Esophagus (tissue), 2 donors: ENCODE measurements around the gene ARID1B. TPM values are rescaled to one million over a fixed set of nuclear protein-coding genes. Genes with fewer than 3 reads are reported as not detected.

Source experiments
- H3K27ac ChIP-seq, 2 donors: one replicate each; pipeline ENCODE4 v1.5.1; 2013; ENCODE audit warnings: low read depth in 2 of 2, mild to moderate bottlenecking in 2 of 2, inconsistent platforms in 1 of 2, low read length in 1 of 2, moderate library complexity in 1 of 2
- H3K27me3 ChIP-seq, 2 donors: one replicate each; pipeline ENCODE4 v1.6.1; 2013; ENCODE audit warnings: low read length in 2 of 2, control low read depth in 1 of 2, mild to moderate bottlenecking in 1 of 2; ENCODE audit not compliant: insufficient read depth in 2 of 2, control insufficient read depth in 1 of 2
- H3K36me3 ChIP-seq, 2 donors: one replicate each; pipeline ENCODE4 v1.6.1; 2013; ENCODE audit warnings: low read length in 1 of 2; ENCODE audit not compliant: control insufficient read depth in 2 of 2, insufficient read depth in 2 of 2
- H3K4me1 ChIP-seq, 2 donors: one replicate each; pipeline ENCODE4 v1.6.1; 2013; ENCODE audit warnings: low read length in 1 of 2; ENCODE audit not compliant: control insufficient read depth in 2 of 2, insufficient read depth in 2 of 2
- H3K4me3 ChIP-seq, 2 donors: one replicate each; pipeline ENCODE4 v1.5.1; 2013; ENCODE audit warnings: low read length in 2 of 2, mild to moderate bottlenecking in 2 of 2, low read depth in 1 of 2, moderate library complexity in 1 of 2
- H3K9me3 ChIP-seq, 2 donors: one replicate each; pipeline ENCODE4 v1.6.1; 2013; ENCODE audit warnings: mild to moderate bottlenecking in 2 of 2, low read depth in 1 of 2, low read length in 1 of 2, moderate library complexity in 1 of 2; ENCODE audit not compliant: control insufficient read depth in 2 of 2, insufficient read depth in 1 of 2
- WGBS, 2 donors: extraction: QIAGEN DNeasy Blood & Tissue Kit; methylation state at CpG; one replicate each; pipeline ENCODE4 v1.1.7; 2013; 5-methylcytosine and 5-hydroxymethylcytosine counted together
- polyA plus RNA-seq, 2 donors: library from polyadenylated mRNA; stranded (reverse); fragments of 200-250 nt; gene quantifications; one replicate each; pipeline ENCODE4 v1.2.3, GENCODE V29; 2013
- donor health status: healthy with polysubstance abuse.
- donor health status: Bipolar disorder and iron deficiency.

ARID1B gene
- polyA plus RNA-seq, 2 donors: 15.9 to 16.1 TPM

GRCh38 chr6:156914181-156914580 is 137.0 kb downstream of the ARID1B start:
- H3K36me3 ChIP-seq: no peaks in the 10 kb centered on the region
- peaks cover 0 to 2% of the 10 kb centered on the region in 2 donors for H3K4me1 ChIP-seq
- H3K9me3 ChIP-seq: no peaks in the 10 kb centered on the region
- WGBS, 2 donors: 91 to 96% methylated on average over 7 of the region's 7 CpGs
- H3K4me3 ChIP-seq: no peak overlapping the region
- H3K27me3 ChIP-seq: no peaks in the 10 kb centered on the region
- H3K27ac ChIP-seq: no peak overlapping the region

- no peaks in the 10 kb centered on the region for H3K27me3 ChIP-seq
- H3K4me1 ChIP-seq: no peaks in the 10 kb centered on the region
- H3K9me3 ChIP-seq: no peaks in the 10 kb centered on the region
- no peak overlapping the region for H3K4me3 ChIP-seq
- no peaks in the 10 kb centered on the region for H3K36me3 ChIP-seq
- WGBS, 2 donors: 70 to 71% methylated on average over 11 of the region's 11 CpGs
- no peak overlapping the region for H3K27ac ChIP-seq
These were observed 139.1 kb downstream of the ARID1B start for GRCh38 chr6:156916130-156916801.

GRCh38 chr6:156917213-156917612 is 140.0 kb downstream of the ARID1B start:
- Histone ChIP-seq H3K36me3 (no peaks in the 10 kb centered on the region), H3K4me3 (no peak overlapping the region), H3K9me3 (no peaks in the 10 kb centered on the region), H3K4me1 (no peaks in the 10 kb centered on the region), H3K27ac (no peak overlapping the region), H3K27me3 (no peaks in the 10 kb centered on the region)
- WGBS, 2 donors: 85 to 90% methylated on average over 5 of the region's 5 CpGs

DNA sequence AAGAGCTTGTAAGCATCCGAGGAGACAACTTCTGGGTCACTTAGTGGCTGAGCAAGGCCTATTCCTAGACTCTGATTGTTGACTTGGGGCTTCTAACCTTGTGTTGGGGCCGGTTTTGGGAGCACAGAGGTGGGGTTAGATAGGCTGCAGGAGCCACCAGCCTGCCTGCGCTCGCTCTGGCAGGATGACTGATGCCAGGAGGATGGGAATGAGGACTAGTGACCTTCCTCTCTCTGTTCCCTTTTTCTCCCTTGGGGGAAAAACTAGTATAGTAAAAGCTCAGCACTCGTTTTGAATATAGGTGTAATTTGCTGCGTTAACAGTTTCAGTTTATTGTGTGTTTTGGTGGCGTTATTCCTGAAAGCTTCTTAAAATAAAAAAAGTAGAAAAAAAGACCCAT is 141.5 kb downstream of the ARID1B start:
- WGBS, 2 donors: 61 to 72% methylated on average over 7 of the region's 7 CpGs
- H3K4me1 ChIP-seq: no peaks in the 10 kb centered on the region
- H3K36me3 ChIP-seq: no peaks in the 10 kb centered on the region
- H3K27ac ChIP-seq: peak overlapping the region in 1 of 2 donors; percentile 27
- H3K4me3 ChIP-seq: no peak overlapping the region
- H3K9me3 ChIP-seq: no peaks in the 10 kb centered on the region
- H3K27me3 ChIP-seq: no peaks in the 10 kb centered on the region

- 98 to 100% methylated on average over 2 of the region's 2 CpGs for WGBS, 2 donors
- H3K27me3 ChIP-seq: no peaks in the 10 kb centered on the region
- no peak overlapping the region for H3K27ac ChIP-seq
These were observed 142.2 kb downstream of the ARID1B start for GRCh38 chr6:156919370-156919769.

GRCh38 chr6:156919814-156920369 is 142.7 kb downstream of the ARID1B start:
- H3K4me3 ChIP-seq: no peak overlapping the region
- H3K9me3 ChIP-seq: no peaks in the 10 kb centered on the region
- H3K27ac ChIP-seq: no peak overlapping the region
- no peaks in the 10 kb centered on the region for H3K27me3 ChIP-seq
- H3K36me3 ChIP-seq: no peaks in the 10 kb centered on the region
- no peaks in the 10 kb centered on the region for H3K4me1 ChIP-seq
- WGBS, 2 donors: 86 to 90% methylated on average over 5 of the region's 5 CpGs

More at GRCh38 chr6:156919370-156919769, 142.2 kb downstream of the ARID1B start:
- H3K4me3 ChIP-seq: no peak overlapping the region
- H3K4me1 ChIP-seq: no peaks in the 10 kb centered on the region
- H3K36me3 ChIP-seq: no peaks in the 10 kb centered on the region
- H3K9me3 ChIP-seq: no peaks in the 10 kb centered on the region

GRCh38 chr6:156924246-156924645 is 147.1 kb downstream of the ARID1B start:
- H3K36me3 ChIP-seq: no peaks in the 10 kb centered on the region
- no peaks in the 10 kb centered on the region for H3K9me3 ChIP-seq
- WGBS, 2 donors: 80 to 85% methylated on average over 4 of the region's 4 CpGs
- no peaks in the 10 kb centered on the region for H3K27me3 ChIP-seq
- H3K4me3 ChIP-seq: no peak overlapping the region
- no peak overlapping the region for H3K27ac ChIP-seq
- peaks cover 0 to 7% of the 10 kb centered on the region in 2 donors for H3K4me1 ChIP-seq

DNA sequence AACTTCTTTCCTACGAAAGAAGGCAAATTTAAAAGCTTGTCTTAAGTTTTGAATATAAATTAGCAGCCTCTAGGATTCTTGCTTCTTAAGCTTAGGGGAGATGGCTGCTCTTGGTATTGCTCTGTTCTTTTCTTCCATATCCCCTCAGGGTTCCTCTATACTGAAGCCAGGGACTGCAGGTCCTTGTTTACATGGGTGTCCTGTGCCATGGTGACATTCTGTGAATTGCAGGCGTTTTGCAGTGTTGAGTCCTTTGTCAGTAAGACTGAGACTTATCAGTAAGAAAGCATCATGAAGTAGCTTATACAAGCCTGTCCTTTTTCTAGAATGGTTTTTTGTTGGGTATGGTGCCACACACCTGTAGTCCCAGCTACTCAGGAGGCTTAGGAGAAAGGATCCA is 147.8 kb downstream of the ARID1B start:
- Histone ChIP-seq H3K27ac (no peak overlapping the region), H3K9me3 (no peaks in the 10 kb centered on the region), H3K4me1 (peaks cover 0 to 7% of the 10 kb centered on the region in 2 donors), H3K4me3 (no peak overlapping the region), H3K27me3 (no peaks in the 10 kb centered on the region), H3K36me3 (no peaks in the 10 kb centered on the region)
- WGBS, 2 donors: 86 to 91% methylated on average over 2 of the region's 2 CpGs

DNA sequence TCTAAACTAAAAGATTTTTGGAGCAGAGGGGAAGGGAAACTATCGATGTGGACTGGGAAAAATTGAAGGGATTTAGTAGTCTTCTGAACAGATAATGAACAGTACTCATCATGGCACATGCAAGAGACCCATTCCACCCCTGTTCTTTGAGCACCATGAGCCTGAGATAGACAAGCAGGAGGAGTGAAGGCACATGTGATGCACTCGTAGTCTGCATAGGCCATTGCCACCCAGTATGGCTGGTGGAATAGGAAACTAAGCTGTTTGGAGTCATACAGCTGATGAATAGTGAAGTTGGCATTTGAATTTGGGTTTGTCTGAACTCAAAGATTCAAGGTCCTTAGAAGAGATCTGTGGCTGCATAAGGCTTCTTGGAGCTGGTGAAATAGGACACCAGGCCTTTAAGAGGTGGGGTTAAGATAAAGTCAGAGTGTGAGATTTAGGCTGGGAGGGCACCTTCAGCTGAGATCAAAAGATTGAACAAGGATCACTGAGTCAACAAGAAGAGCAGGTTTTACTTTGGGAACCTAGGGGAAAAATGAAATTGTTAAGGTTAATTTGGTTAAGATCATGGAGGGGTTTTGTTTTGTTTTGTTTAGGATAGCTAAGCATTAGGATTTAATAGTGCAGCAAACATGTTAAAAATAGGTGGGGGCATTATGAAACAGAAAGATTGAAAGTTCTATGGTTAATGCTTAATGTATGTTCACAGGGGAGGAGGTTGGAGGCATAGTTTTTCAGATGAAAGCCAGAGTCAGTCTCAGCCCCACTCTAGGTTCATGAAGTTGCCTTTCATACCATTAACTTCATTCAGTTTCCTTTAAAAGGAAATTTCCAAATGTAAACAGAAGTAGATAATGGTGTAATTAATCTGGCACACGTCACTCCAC is 148.8 kb downstream of the ARID1B start:
- 56 to 61% methylated on average over 3 of the region's 3 CpGs for WGBS, 2 donors
- Histone ChIP-seq H3K4me3 (no peak overlapping the region), H3K27me3 (no peaks in the 10 kb centered on the region), H3K4me1 (peaks cover 0 to 7% of the 10 kb centered on the region in 2 donors), H3K27ac (peak overlapping the region; percentile 23 to 71), H3K9me3 (no peaks in the 10 kb centered on the region), H3K36me3 (no peaks in the 10 kb centered on the region)
